Measurements from ENCODE around the gene AFDN. TPM values are rescaled to one million over a fixed set of nuclear protein-coding genes. Genes with fewer than 3 reads are reported as not detected.

The AFDN gene
- total RNA-seq, 1 donor from 2014 or later = 112 TPM

DNA sequence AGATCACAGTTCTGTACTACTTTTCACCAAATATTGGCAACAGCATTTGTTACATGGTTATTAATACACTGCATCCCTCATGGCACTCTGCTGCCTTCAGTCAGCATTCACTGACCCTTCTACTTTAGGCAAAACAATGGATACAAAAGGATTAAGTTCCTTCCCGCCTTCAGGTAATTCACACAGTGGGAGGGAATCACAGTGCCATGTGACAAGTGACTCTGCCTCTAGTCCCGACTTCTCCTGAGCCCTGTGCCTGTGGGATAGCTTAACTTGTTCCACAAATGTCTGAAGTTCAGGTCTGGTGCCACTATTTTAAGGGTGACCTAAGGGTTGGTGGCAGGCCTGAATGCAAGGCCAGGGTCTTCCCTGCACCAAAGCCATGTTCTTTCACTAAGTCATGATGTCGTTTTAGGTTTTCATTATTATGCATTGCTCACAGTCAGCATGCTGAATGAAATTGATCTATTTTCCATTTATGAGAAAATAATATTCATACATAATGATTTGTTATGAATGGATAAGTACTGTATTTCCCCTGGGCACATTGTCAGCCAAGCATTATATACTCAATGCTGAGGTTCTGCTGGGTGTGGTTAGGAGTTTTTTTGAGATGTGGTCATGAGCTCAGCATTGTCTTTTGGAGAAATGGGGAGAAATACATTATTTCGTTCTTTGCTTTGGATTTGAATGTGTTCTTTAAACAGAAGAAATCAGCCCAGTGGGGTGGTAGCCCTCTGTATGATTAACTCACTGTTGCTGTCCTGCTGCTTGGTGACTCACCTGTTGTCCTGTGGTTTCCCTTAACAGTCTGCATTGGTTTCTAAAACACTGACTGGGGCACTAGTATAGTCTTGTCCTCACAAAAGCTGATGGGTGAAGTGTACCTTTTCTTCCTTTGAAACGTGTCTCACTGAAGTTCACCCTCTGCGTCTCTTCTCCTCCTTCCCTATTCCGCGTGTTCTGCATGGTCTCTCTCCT, 66.4 kb downstream of the AFDN start:
- Histone ChIP-seq H3K4me3 (ENCODE audit: low read depth, low read length) (no peak overlapping the region), H3K27me3 (ENCODE audit: control insufficient read depth, insufficient read depth, low read length) (no peaks in the 10 kb centered on the region), H3K36me3 (ENCODE audit: control insufficient read depth, insufficient read depth, low read length) (no peaks in the 10 kb centered on the region)
- DNase-seq (ENCODE audit: low read depth) = peak; percentile 61
- TF ChIP-seq, protein P1, sequence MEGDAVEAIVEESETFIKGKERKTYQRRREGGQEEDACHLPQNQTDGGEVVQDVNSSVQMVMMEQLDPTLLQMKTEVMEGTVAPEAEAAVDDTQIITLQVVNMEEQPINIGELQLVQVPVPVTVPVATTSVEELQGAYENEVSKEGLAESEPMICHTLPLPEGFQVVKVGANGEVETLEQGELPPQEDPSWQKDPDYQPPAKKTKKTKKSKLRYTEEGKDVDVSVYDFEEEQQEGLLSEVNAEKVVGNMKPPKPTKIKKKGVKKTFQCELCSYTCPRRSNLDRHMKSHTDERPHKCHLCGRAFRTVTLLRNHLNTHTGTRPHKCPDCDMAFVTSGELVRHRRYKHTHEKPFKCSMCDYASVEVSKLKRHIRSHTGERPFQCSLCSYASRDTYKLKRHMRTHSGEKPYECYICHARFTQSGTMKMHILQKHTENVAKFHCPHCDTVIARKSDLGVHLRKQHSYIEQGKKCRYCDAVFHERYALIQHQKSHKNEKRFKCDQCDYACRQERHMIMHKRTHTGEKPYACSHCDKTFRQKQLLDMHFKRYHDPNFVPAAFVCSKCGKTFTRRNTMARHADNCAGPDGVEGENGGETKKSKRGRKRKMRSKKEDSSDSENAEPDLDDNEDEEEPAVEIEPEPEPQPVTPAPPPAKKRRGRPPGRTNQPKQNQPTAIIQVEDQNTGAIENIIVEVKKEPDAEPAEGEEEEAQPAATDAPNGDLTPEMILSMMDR (IDR thresholded peaks at IDR 0.05; ENCODE audit: insufficient read depth, low read length, poor library complexity, severe bottlenecking) = no peak

DNA sequence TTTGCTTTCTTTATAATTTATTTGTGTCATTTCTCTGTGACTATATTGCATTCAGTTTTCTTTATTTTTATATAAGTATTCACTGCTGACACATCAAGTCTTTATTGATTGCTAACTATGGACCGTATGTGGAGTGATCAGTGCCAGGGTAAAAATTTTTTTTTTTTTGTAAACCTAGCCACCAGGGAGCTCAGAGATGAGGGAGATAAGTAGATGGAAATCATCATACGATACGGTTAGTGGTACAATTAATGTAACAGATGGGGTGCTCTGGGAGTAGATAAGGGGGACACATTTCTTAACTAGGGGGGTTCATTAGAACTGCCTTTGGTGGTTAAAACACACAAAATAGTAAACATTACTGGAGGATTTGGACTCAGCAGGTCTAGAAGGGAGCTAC, 68.3 kb downstream of the AFDN start:
- Histone ChIP-seq H3K36me3 (ENCODE audit: control insufficient read depth, insufficient read depth, low read length) (peaks cover 1% of the 10 kb centered on the region), H3K4me3 (ENCODE audit: low read depth, low read length) (no peak overlapping the region), H3K27me3 (ENCODE audit: control insufficient read depth, insufficient read depth, low read length) (no peaks in the 10 kb centered on the region)
- TF ChIP-seq, protein P1 (IDR thresholded peaks at IDR 0.05; ENCODE audit: insufficient read depth, low read length, poor library complexity, severe bottlenecking) = no peak
- no peak for DNase-seq (ENCODE audit: low read depth)

DNA sequence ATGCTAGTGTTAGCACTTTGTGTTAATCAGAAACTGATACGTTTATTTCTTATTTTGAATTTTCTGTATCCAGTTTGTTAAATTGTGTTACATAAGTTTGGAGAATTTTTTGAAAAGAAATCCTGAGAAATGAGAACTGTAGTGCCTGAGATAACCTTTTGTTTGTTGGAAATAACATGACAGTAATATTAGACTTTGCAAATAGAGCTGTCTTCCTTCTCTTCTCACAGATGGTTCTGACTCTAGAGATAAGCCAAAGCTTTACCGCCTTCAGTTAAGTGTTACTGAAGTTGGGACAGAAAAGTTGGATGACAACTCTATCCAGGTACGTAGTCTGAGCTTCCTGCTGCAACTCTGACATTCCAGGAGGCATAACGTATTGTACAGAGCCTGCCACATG, 69.9 kb downstream of the AFDN start:
- Histone ChIP-seq H3K4me3 (ENCODE audit: low read depth, low read length) (no peak overlapping the region), H3K36me3 (ENCODE audit: control insufficient read depth, insufficient read depth, low read length) (peaks cover 1% of the 10 kb centered on the region), H3K27me3 (ENCODE audit: control insufficient read depth, insufficient read depth, low read length) (no peaks in the 10 kb centered on the region)
- DNase-seq (ENCODE audit: low read depth) = no peak
- TF ChIP-seq, protein P1 (IDR thresholded peaks at IDR 0.05; ENCODE audit: insufficient read depth, low read length, poor library complexity, severe bottlenecking) = no peak

DNA sequence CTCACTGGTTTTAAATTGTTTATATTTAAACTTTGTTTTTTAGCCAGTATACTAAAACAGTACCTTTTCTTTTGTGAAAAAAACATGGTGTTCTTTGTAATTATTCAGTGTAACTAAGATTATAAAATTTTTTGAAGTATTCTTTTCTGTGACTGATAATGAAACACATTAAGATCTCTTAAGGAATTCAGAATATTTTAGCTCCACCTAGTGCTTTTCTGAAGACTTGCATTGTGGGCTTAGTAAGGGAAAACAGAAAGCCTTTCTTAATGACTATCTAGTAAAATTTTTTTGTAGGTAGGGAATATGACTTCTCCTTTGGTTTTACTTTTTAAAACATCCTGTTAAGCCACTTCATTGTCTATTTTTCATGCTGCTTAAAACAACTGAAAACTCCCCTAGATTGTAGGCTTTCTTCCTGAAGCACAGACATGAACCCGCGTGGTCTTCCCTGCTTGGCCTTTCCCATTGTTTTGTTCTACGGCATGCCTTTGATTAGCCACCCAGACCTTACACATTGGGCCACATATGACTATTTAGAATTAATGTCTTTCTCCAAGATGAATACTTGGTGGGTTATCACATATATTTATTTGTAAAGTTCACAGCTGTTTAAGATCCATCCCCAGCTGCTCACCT, 72.1 kb downstream of the AFDN start:
- H3K27me3 ChIP-seq (ENCODE audit: control insufficient read depth, insufficient read depth, low read length) = no peaks in the 10 kb centered on the region
- DNase-seq (ENCODE audit: low read depth) = no peak
- H3K36me3 ChIP-seq (ENCODE audit: control insufficient read depth, insufficient read depth, low read length) = peaks cover 1% of the 10 kb centered on the region
- TF ChIP-seq, protein P1 (IDR thresholded peaks at IDR 0.05; ENCODE audit: insufficient read depth, low read length, poor library complexity, severe bottlenecking) = peak; percentile 57
- H3K4me3 ChIP-seq (ENCODE audit: low read depth, low read length) = no peak overlapping the region

DNA sequence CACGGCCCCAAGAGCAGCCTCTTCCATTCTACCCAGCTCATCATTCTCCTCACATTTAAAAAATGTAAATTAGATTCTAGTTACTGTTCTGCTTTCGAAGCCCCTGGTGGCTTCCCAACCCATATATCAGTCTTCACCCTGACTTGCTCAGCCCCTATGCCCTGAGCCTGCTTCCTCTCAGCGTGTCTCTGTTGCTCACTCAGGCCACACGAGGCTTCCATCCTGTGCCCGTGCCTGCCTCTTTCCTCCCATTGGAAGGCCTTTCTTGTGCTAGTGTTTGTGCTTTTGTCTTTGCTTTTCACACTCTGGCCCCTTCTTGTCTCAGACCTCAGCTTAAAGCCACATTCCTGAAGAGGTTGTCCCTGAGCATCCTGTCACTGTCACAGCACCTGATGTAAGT, 78.1 kb downstream of the AFDN start:
- Histone ChIP-seq H3K27me3 (ENCODE audit: control insufficient read depth, insufficient read depth, low read length) (no peaks in the 10 kb centered on the region), H3K36me3 (ENCODE audit: control insufficient read depth, insufficient read depth, low read length) (no peaks in the 10 kb centered on the region), H3K4me3 (ENCODE audit: low read depth, low read length) (no peak overlapping the region)
- DNase-seq (ENCODE audit: low read depth) = no peak
- TF ChIP-seq, protein P1 (IDR thresholded peaks at IDR 0.05; ENCODE audit: insufficient read depth, low read length, poor library complexity, severe bottlenecking) = no peak
